Vagina (tissue), 2 donors: Measurements from ENCODE around the gene DCST1.

Source experiments
- POLR2A ChIP-seq, 2 donors: fragments of 450-650 bp; IDR thresholded peaks; one replicate each; pipeline ENCODE4 v1.6.1; 2017; ENCODE audit warnings: antibody characterized with exemption in 2 of 2, mild to moderate bottlenecking in 2 of 2, moderate library complexity in 2 of 2
- POLR2AphosphoS5 ChIP-seq, 2 donors: sonication (generic); formaldehyde crosslinking; IDR thresholded peaks; one replicate each; pipeline ENCODE4 v1.9.0; 2017; ENCODE audit warnings: antibody characterized with exemption in 2 of 2, mild to moderate bottlenecking in 2 of 2, low read depth in 1 of 2; ENCODE audit not compliant: insufficient read depth in 1 of 2
- TF ChIP-seq, protein P1 (sequence below), 3 experiments: fragments of 450-650 bp in 2 of 3; fragments of 200-600 bp in 1 of 3; sonication (generic) in 1 of 3; IDR thresholded peaks; one replicate each; pipeline ENCODE4 v1.5.1; 2017 to 2019; ENCODE audit warnings: antibody characterized with exemption in 3 of 3, mild to moderate bottlenecking in 2 of 3, moderate library complexity in 2 of 3

DNA sequence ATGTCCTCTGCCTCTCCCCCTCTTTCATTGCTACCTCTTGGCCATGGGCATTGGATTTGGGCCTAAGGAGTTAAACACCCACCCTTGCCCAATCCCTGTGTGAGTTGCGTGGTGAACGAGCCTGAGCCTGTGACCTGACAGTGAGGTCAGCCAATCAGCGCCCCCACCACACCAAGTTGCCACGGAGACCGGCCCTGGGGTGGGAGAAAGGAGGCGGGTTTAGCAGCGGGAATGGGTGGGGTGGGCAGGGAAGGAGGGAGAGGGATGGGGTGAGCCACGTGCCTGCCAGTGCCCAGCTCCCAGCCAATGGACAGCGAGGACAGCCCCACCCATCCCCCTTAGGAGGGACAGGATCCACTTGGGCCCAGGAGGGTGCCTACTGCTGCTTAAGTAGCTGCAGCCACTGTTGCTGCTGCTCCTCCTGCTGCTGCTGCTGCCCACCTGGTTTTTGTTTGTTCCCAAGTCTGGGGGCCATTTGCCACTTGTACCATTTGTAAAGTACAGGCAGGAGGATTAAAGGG is 21.5 kb upstream of the DCST1 start:
- TF ChIP-seq, protein P1, sequence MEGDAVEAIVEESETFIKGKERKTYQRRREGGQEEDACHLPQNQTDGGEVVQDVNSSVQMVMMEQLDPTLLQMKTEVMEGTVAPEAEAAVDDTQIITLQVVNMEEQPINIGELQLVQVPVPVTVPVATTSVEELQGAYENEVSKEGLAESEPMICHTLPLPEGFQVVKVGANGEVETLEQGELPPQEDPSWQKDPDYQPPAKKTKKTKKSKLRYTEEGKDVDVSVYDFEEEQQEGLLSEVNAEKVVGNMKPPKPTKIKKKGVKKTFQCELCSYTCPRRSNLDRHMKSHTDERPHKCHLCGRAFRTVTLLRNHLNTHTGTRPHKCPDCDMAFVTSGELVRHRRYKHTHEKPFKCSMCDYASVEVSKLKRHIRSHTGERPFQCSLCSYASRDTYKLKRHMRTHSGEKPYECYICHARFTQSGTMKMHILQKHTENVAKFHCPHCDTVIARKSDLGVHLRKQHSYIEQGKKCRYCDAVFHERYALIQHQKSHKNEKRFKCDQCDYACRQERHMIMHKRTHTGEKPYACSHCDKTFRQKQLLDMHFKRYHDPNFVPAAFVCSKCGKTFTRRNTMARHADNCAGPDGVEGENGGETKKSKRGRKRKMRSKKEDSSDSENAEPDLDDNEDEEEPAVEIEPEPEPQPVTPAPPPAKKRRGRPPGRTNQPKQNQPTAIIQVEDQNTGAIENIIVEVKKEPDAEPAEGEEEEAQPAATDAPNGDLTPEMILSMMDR (IDR thresholded peaks at IDR 0.05), result no peak
- TF ChIP-seq POLR2AphosphoS5 (IDR thresholded peaks at IDR 0.05; ENCODE audit: insufficient read depth in 1 of 2, low read depth in 1 of 2) (peak in 1 of 2 donors; percentile 64), POLR2A (IDR thresholded peaks at IDR 0.05) (peak in 1 of 2 donors; percentile 15)
